GF-D8 (cell line): Measurements from ENCODE around the gene SLC29A3.
"Not testable (repeated sequence)": the region's sequence is repeated elsewhere in the genome, so short reads cannot be mapped to it uniquely, and the experiment has no call there.

Experiments used
- DNase-seq: peaks from one replicate; lab custom pipeline; 2025; lab: John Stamatoyannopoulos, UW

Gene SLC29A3

GRCh38 chr10:71346731-71347130 lies 27.7 kb downstream of the SLC29A3 start:
- DNase-seq: no peak

- no peak for DNase-seq
These were observed 28.7 kb downstream of the SLC29A3 start for GRCh38 chr10:71347587-71348395.

- no peak for DNase-seq
These were observed 29.8 kb downstream of the SLC29A3 start for GRCh38 chr10:71348850-71349249.

GRCh38 chr10:71349406-71349805 lies 30.3 kb downstream of the SLC29A3 start:
- DNase-seq: no peak

GRCh38 chr10:71351087-71351486 lies 32.0 kb downstream of the SLC29A3 start:
- no peak for DNase-seq

- DNase-seq: no peak
These were observed 32.7 kb downstream of the SLC29A3 start for GRCh38 chr10:71351628-71352319.

- DNase-seq: no peak
These were observed 34.6 kb downstream of the SLC29A3 start for GRCh38 chr10:71353639-71354038.

GRCh38 chr10:71354776-71355175 lies 35.7 kb downstream of the SLC29A3 start:
- no peak for DNase-seq

GRCh38 chr10:71355886-71356285 lies 36.8 kb downstream of the SLC29A3 start:
- no peak for DNase-seq

- DNase-seq: no peak
These were observed 38.8 kb downstream of the SLC29A3 start for GRCh38 chr10:71357792-71358265.

GRCh38 chr10:71358277-71358676 lies 39.2 kb downstream of the SLC29A3 start:
- no peak for DNase-seq

GRCh38 chr10:71358906-71359305 lies 39.8 kb downstream of the SLC29A3 start:
- DNase-seq: not testable (repeated sequence)

- peak; percentile 17 for DNase-seq
These were observed 40.4 kb downstream of the SLC29A3 start for GRCh38 chr10:71359364-71360046.

- DNase-seq: no peak
These were observed 41.7 kb downstream of the SLC29A3 start for GRCh38 chr10:71360735-71361134.

- no peak for DNase-seq
These were observed 42.5 kb downstream of the SLC29A3 start for GRCh38 chr10:71361581-71361980.

- no peak for DNase-seq
These were observed 43.1 kb downstream of the SLC29A3 start for GRCh38 chr10:71362141-71362540.

GRCh38 chr10:71363936-71364335 lies 44.9 kb downstream of the SLC29A3 start:
- no peak for DNase-seq

GRCh38 chr10:71365366-71365765 lies 46.3 kb downstream of the SLC29A3 start:
- DNase-seq: no peak

- DNase-seq: no peak
These were observed 47.6 kb downstream of the SLC29A3 start for GRCh38 chr10:71366690-71367089.

GRCh38 chr10:71367271-71367670 lies 48.2 kb downstream of the SLC29A3 start:
- no peak for DNase-seq

GRCh38 chr10:71368176-71368575 lies 49.1 kb downstream of the SLC29A3 start:
- no peak for DNase-seq

GRCh38 chr10:71368643-71369042 lies 49.6 kb downstream of the SLC29A3 start:
- no peak for DNase-seq

GRCh38 chr10:71369602-71370001 lies 50.5 kb downstream of the SLC29A3 start:
- no peak for DNase-seq
